Smooth muscle cell (in vitro differentiated cells): Measurements from ENCODE around the gene A4GALT. TPM values are rescaled to one million over a fixed set of nuclear protein-coding genes. Genes with fewer than 3 reads are reported as not detected.

Experiments used
- DNase-seq: peaks from one replicate; lab custom pipeline; 2025; ENCODE audit not compliant: unreplicated experiment; lab: John Stamatoyannopoulos, UW
- H2AFZ ChIP-seq: fragments of 200-600 bp; sonication (generic); 2 replicates; pipeline ENCODE4 v1.6.0; 2016; ENCODE audit warnings: antibody characterized with exemption, low read depth, mild to moderate bottlenecking
- H3F3A ChIP-seq: fragments of 200-600 bp; sonication (generic); 2 replicates; pipeline ENCODE4 v1.6.0; 2017; ENCODE audit warnings: antibody characterized with exemption, low read depth
- H3K27ac ChIP-seq: fragments of 200-600 bp; sonication (generic); 2 replicates; pipeline ENCODE4 v1.5.1; 2016; ENCODE audit warnings: low read depth, mild to moderate bottlenecking
- H3K27me3 ChIP-seq: fragments of 200-600 bp; sonication (generic); 2 replicates; pipeline ENCODE4 v1.6.1; 2016; ENCODE audit warnings: low read depth, mild to moderate bottlenecking
- H3K36me3 ChIP-seq: fragments of 200-600 bp; sonication (generic); 2 replicates; pipeline ENCODE4 v1.5.1; 2016; ENCODE audit warnings: low read depth
- H3K4me1 ChIP-seq: fragments of 200-600 bp; sonication (generic); 2 replicates; pipeline ENCODE4 v1.5.1; 2016; ENCODE audit warnings: low read depth
- H3K4me2 ChIP-seq: fragments of 200-600 bp; sonication (generic); 2 replicates; pipeline ENCODE4 v1.6.0; 2016; ENCODE audit warnings: mild to moderate bottlenecking
- H3K4me3 ChIP-seq: fragments of 200-600 bp; sonication (generic); 2 replicates; pipeline ENCODE4 v1.5.1; 2016; ENCODE audit warnings: mild to moderate bottlenecking
- H3K79me2 ChIP-seq: fragments of 200-600 bp; sonication (generic); 2 replicates; pipeline ENCODE4 v1.6.0; 2016; ENCODE audit warnings: low read depth, mild to moderate bottlenecking
- H3K9ac ChIP-seq: fragments of 200-600 bp; sonication (generic); 2 replicates; pipeline ENCODE4 v1.6.0; 2016; ENCODE audit warnings: low read depth
- H3K9me3 ChIP-seq: fragments of 200-600 bp; sonication (generic); replicated peaks from 2 replicates; pipeline ENCODE4 v1.5.1; 2016; ENCODE audit warnings: low read depth
- H4K20me1 ChIP-seq: fragments of 200-600 bp; sonication (generic); 2 replicates; pipeline ENCODE4 v1.6.0; 2016; ENCODE audit warnings: low read depth
- WGBS: methylation state at CpG from one replicate; pipeline ENCODE4 v1.1.7; 2016; ENCODE audit warnings: low lambda C conversion rate; 5-methylcytosine and 5-hydroxymethylcytosine counted together
- polyA plus RNA-seq: library from polyadenylated mRNA; unstranded; fragments of >200 nt; fragmentation: Nextera tagmentation; extraction: Ambion mirVana; gene quantifications from 2 replicates; pipeline ENCODE4 v1.2.1, GENCODE V29; 2016
- total RNA-seq: library from RNA; depleted of rRNA; stranded (reverse); fragments of >200 nt; gene quantifications from 2 replicates; pipeline ENCODE4 v1.2.3, GENCODE V29; 2014
- TF ChIP-seq, protein P1 (sequence below): fragments of 200-600 bp; sonication (generic); IDR thresholded peaks from 2 replicates; pipeline ENCODE4 v1.5.1; 2017; ENCODE audit warnings: borderline replicate concordance, mild to moderate bottlenecking, antibody characterized with exemption; ENCODE audit not compliant: insufficient read depth, poor library complexity, severe bottlenecking

The A4GALT gene
- total and polyA plus RNA-seq, 2 experiments from 2014 or later: 0.99 to 1.6 TPM

- Histone ChIP-seq H2AFZ (no peak overlapping the region), H3F3A (no peaks in the 10 kb centered on the region), H3K27ac (no peak overlapping the region), H3K4me1 (no peaks in the 10 kb centered on the region), H3K9ac (no peak overlapping the region), H3K27me3 (no peaks in the 10 kb centered on the region), H3K79me2 (no peaks in the 10 kb centered on the region), H3K36me3 (no peaks in the 10 kb centered on the region), H4K20me1 (no peaks in the 10 kb centered on the region), H3K4me2 (peak overlapping the region; percentile 17), H3K9me3 (no peaks in the 10 kb centered on the region), H3K4me3 (no peak overlapping the region)
- peak; percentile 28 for DNase-seq
- WGBS: 31% methylated on average over 16 of the region's 16 CpGs
- TF ChIP-seq, protein P1, sequence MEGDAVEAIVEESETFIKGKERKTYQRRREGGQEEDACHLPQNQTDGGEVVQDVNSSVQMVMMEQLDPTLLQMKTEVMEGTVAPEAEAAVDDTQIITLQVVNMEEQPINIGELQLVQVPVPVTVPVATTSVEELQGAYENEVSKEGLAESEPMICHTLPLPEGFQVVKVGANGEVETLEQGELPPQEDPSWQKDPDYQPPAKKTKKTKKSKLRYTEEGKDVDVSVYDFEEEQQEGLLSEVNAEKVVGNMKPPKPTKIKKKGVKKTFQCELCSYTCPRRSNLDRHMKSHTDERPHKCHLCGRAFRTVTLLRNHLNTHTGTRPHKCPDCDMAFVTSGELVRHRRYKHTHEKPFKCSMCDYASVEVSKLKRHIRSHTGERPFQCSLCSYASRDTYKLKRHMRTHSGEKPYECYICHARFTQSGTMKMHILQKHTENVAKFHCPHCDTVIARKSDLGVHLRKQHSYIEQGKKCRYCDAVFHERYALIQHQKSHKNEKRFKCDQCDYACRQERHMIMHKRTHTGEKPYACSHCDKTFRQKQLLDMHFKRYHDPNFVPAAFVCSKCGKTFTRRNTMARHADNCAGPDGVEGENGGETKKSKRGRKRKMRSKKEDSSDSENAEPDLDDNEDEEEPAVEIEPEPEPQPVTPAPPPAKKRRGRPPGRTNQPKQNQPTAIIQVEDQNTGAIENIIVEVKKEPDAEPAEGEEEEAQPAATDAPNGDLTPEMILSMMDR: no peak
Measured at GRCh38 chr22:42697542-42698013, 23.1 kb downstream of the A4GALT start.

- no peak overlapping the region for H3K4me3 ChIP-seq
- H4K20me1 ChIP-seq: no peaks in the 10 kb centered on the region
- no peaks in the 10 kb centered on the region for H3K36me3 ChIP-seq
- no peak overlapping the region for H3K4me2 ChIP-seq
- no peaks in the 10 kb centered on the region for H3K9me3 ChIP-seq
- H2AFZ ChIP-seq: no peak overlapping the region
- no peak overlapping the region for H3K27ac ChIP-seq
- TF ChIP-seq, protein P1: no peak
- H3K4me1 ChIP-seq: no peaks in the 10 kb centered on the region
- H3F3A ChIP-seq: no peaks in the 10 kb centered on the region
- WGBS: 97% methylated on average over 10 of the region's 10 CpGs
- H3K27me3 ChIP-seq: no peaks in the 10 kb centered on the region
- no peaks in the 10 kb centered on the region for H3K79me2 ChIP-seq
- DNase-seq: no peak
- H3K9ac ChIP-seq: no peak overlapping the region
Measured at GRCh38 chr22:42696331-42696967, 24.2 kb downstream of the A4GALT start.

DNA sequence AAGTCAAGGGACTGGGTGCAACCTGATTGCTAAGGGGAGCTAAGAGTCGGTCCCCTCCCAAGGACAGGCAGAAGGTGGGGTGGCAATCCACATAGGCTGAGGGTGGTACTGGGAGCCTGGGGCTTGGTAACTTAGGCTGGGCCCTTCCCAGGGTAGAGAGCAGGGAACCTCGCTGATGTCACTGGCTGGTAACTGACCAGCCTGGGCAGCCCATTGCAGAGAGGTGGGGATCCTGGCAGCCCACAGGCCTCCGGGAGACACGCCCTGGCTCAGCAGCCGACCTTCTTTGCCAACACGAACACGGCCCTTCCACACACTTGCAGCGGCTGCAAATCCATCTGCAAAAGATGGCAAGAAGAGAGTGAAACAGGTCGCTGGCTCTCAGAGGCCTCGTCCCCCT, 25.4 kb downstream of the A4GALT start:
- Histone ChIP-seq H3K9me3 (no peaks in the 10 kb centered on the region), H3K4me1 (no peaks in the 10 kb centered on the region), H3K27ac (no peak overlapping the region), H3K27me3 (no peaks in the 10 kb centered on the region), H3K9ac (no peak overlapping the region), H3K4me2 (no peak overlapping the region), H3K36me3 (no peaks in the 10 kb centered on the region), H3K4me3 (no peak overlapping the region), H2AFZ (no peak overlapping the region), H3K79me2 (no peaks in the 10 kb centered on the region), H4K20me1 (no peaks in the 10 kb centered on the region), H3F3A (no peaks in the 10 kb centered on the region)
- TF ChIP-seq, protein P1: no peak
- 98% methylated on average over 10 of the region's 10 CpGs for WGBS
- DNase-seq: no peak
